Breast epithelium (tissue), 4 donors: Measurements from ENCODE around the gene NUP153. TPM values are rescaled to one million over a fixed set of nuclear protein-coding genes. Genes with fewer than 3 reads are reported as not detected.

Source experiments
- DNase-seq, 2 donors: peaks; one replicate each; pipeline ENCODE4 v3.0.0-alpha.2; 2019; ENCODE audit warnings: low spot score in 2 of 2
- H3K27ac ChIP-seq, 2 donors: fragments of 200-600 bp; sonication (generic) in 1 of 2; one replicate each; pipeline ENCODE4 v1.5.1; 2016 to 2019; ENCODE audit warnings: mild to moderate bottlenecking in 1 of 2
- H3K27me3 ChIP-seq, 2 donors: fragments of 200-600 bp; sonication (generic) in 1 of 2; one replicate each; pipeline versions ENCODE4 v1.5.1 to v1.6.0; 2017 to 2019; ENCODE audit warnings: control low read depth in 1 of 2, mild to moderate bottlenecking in 1 of 2
- H3K36me3 ChIP-seq: fragments of 200-600 bp; one replicate; pipeline ENCODE4 v1.5.1; 2019
- H3K4me1 ChIP-seq, 2 donors: fragments of 200-600 bp; sonication (generic); one replicate each; pipeline ENCODE4 v1.5.1; 2016 to 2019; ENCODE audit warnings: control low read depth in 1 of 2
- H3K4me3 ChIP-seq, 3 donors: fragments of 200-600 bp; sonication (generic); 1 replicate in 2 of 3; 2 replicates in 1 of 3; pipeline ENCODE4 v1.5.1; 2016 to 2019; ENCODE audit warnings: mild to moderate bottlenecking in 3 of 3, moderate library complexity in 2 of 3
- H3K9me3 ChIP-seq, 2 donors: fragments of 200-600 bp; sonication (generic) in 1 of 2; one replicate each; pipeline ENCODE4 v1.5.1; 2016 to 2019; ENCODE audit warnings: control low read depth in 1 of 2
- POLR2A ChIP-seq: fragments of 450-650 bp; IDR thresholded peaks from one replicate; pipeline ENCODE4 v1.6.1; 2016; ENCODE audit warnings: antibody characterized with exemption, mild to moderate bottlenecking, moderate library complexity
- POLR2AphosphoS5 ChIP-seq, 3 donors: sonication (generic); formaldehyde crosslinking; IDR thresholded peaks; one replicate each; pipeline ENCODE4 v1.6.1; 2017; ENCODE audit warnings: antibody characterized with exemption in 3 of 3
- intact Hi-C: fragments of 100-400 bp; cut with DNase I; formaldehyde crosslinking; loops from one replicate; pipeline ENCODE4 v1.15.1; 2023; ENCODE audit warnings: low total_unique reads
- total RNA-seq, 3 donors: library from RNA; depleted of rRNA; stranded (reverse); fragments of >200 nt; gene quantifications; one replicate each; pipeline ENCODE4 v1.1.0, GENCODE V29; 2016
- TF ChIP-seq, protein P1 (sequence below), 3 donors: fragments of 450-650 bp; IDR thresholded peaks; one replicate each; pipeline ENCODE4 v1.5.1; 2016 to 2017; ENCODE audit warnings: antibody characterized with exemption in 3 of 3, mild to moderate bottlenecking in 3 of 3, moderate library complexity in 3 of 3

Gene NUP153
- total RNA-seq, 3 donors from 2014 or later = 34.1 to 61.2 (median 38.3) TPM

DNA sequence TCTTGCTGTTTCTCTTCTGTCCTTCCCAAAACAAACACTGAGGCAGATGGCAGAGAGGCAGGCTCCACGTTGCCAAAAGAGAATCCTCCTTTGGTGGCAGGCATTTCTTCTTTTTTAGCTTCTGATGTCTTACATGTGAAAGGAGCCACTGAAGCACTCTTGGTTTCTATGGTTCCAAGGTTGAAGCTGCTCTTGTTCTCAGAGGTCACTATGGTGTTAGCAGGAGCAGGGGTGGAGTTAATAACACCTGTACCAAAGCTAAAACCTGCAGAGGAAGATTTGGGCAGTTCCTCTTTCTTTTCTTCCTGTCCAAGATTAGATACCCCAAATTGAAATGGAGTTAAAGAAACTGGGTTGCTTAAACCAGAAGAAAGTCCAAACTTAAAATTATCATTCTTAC, 77.9 kb downstream of the NUP153 start:
- H3K27me3 ChIP-seq = no peaks in the 10 kb centered on the region
- TF ChIP-seq POLR2AphosphoS5 (IDR thresholded peaks at IDR 0.05) (no peak), POLR2A (no peak)
- TF ChIP-seq, protein P1, sequence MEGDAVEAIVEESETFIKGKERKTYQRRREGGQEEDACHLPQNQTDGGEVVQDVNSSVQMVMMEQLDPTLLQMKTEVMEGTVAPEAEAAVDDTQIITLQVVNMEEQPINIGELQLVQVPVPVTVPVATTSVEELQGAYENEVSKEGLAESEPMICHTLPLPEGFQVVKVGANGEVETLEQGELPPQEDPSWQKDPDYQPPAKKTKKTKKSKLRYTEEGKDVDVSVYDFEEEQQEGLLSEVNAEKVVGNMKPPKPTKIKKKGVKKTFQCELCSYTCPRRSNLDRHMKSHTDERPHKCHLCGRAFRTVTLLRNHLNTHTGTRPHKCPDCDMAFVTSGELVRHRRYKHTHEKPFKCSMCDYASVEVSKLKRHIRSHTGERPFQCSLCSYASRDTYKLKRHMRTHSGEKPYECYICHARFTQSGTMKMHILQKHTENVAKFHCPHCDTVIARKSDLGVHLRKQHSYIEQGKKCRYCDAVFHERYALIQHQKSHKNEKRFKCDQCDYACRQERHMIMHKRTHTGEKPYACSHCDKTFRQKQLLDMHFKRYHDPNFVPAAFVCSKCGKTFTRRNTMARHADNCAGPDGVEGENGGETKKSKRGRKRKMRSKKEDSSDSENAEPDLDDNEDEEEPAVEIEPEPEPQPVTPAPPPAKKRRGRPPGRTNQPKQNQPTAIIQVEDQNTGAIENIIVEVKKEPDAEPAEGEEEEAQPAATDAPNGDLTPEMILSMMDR (IDR thresholded peaks at IDR 0.05) = no peak
- no peak overlapping the region for H3K27ac ChIP-seq
- intact Hi-C loops = no loop called here
- no peak overlapping the region for H3K4me3 ChIP-seq
- H3K36me3 ChIP-seq = peaks cover 5% of the 10 kb centered on the region
- no peaks in the 10 kb centered on the region for H3K4me1 ChIP-seq
- no peak for DNase-seq
- no peaks in the 10 kb centered on the region for H3K9me3 ChIP-seq

DNA sequence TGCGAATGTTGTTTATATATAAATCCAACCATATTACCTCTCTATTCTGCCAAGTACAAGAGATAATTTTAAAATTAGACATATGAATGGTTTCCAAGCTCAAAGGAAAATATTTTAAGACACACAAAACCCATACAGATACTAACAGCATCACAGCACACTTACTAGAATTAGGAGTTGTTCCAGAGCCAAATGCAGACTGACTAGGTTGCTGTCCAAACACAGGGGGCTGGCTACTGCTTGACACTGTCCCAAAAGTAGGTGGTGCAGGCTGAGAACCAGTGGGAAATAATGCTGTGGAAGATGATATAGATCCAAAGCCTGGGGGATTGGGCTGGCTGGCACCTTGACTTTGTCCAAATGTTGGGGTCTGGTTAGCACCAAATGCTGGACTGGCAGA, 82.3 kb downstream of the NUP153 start:
- no peak for DNase-seq
- intact Hi-C loops = no loop called here
- Histone ChIP-seq H3K4me1 (no peaks in the 10 kb centered on the region), H3K27ac (no peak overlapping the region), H3K27me3 (no peaks in the 10 kb centered on the region), H3K4me3 (no peak overlapping the region), H3K9me3 (no peaks in the 10 kb centered on the region), H3K36me3 (peaks cover 5% of the 10 kb centered on the region)
- TF ChIP-seq POLR2A (no peak), POLR2AphosphoS5 (IDR thresholded peaks at IDR 0.05) (no peak)
- TF ChIP-seq, protein P1 (IDR thresholded peaks at IDR 0.05) = no peak

DNA sequence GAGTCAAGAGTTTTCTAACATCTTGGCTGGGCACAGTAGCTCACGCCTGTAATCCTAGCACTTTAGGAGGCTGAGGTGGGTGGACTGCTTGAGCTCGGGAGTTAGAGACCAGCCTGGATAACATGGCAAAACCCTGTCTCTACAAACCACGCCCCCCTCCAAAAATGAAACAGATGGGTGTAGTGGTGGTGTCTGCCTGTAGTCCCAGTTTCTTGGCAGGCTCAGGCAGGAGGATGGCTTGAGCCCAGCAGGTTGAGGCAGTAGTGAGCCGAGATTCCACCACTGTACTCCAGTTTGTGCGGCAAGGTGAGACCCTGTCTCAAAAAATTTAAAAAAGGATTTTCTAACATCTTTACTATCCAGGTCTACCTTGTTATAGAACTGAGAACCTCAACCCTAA, 84.6 kb downstream of the NUP153 start:
- Histone ChIP-seq H3K36me3 (peaks cover 5% of the 10 kb centered on the region), H3K27ac (no peak overlapping the region), H3K4me3 (no peak overlapping the region), H3K4me1 (no peaks in the 10 kb centered on the region), H3K9me3 (no peaks in the 10 kb centered on the region), H3K27me3 (no peaks in the 10 kb centered on the region)
- no peak for DNase-seq
- TF ChIP-seq, protein P1 (IDR thresholded peaks at IDR 0.05) = no peak
- intact Hi-C loops = no loop called here

DNA sequence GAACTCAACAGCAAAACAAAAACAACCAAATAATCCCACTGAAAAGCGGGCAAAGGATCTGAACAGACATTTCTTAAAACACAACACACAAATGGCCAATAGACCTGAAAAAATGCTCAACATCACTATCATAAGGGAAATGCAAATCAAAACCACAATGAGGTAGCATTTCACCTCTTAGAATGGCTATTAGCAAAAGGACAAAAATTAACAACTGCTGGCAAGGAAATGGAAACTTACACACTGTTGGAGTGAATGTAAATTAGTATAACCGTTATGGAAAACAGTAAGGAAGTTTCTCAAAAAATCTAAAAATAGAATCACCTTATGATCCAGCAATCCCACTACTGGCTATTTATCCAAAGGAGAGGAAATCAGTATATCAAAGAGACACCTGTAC, 85.7 kb downstream of the NUP153 start:
- no peaks in the 10 kb centered on the region for H3K9me3 ChIP-seq
- H3K27ac ChIP-seq = no peak overlapping the region
- no peaks in the 10 kb centered on the region for H3K36me3 ChIP-seq
- intact Hi-C loops = loop anchor here (2.0 kb wide), 1 partner anchor 34 kb away; no protein-coding TSS in a partner anchor
- TF ChIP-seq, protein P1 (IDR thresholded peaks at IDR 0.05) = no peak
- TF ChIP-seq POLR2A (no peak), POLR2AphosphoS5 (IDR thresholded peaks at IDR 0.05) (no peak)
- DNase-seq = no peak
- H3K4me1 ChIP-seq = no peaks in the 10 kb centered on the region
- no peak overlapping the region for H3K4me3 ChIP-seq
- H3K27me3 ChIP-seq = no peaks in the 10 kb centered on the region

DNA sequence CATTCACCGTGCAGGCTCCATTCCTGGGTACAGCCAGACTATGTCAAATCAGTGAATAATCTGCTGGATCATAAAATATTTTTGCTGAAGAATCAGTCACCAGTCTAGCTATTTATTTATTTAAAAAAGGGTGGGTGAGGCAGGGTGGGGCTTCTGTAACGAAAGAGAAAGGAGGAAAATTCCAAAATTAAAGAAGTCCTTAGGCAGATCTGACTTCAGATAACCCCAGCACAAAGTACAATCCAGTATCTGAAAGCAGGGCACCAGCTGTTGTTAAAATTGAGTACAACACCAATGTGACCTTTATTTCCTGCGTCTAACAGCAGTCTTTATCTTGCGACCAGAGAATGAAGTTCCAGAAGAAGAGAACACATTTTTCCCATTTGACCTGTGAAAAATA, 90.9 kb downstream of the NUP153 start:
- no peak overlapping the region for H3K4me3 ChIP-seq
- intact Hi-C loops = no loop called here
- no peak for TF ChIP-seq POLR2AphosphoS5 (IDR thresholded peaks at IDR 0.05)
- TF ChIP-seq, protein P1 (IDR thresholded peaks at IDR 0.05) = no peak
- no peak for TF ChIP-seq POLR2A
- H3K4me1 ChIP-seq = no peaks in the 10 kb centered on the region
- H3K27ac ChIP-seq = no peak overlapping the region
- H3K9me3 ChIP-seq = no peaks in the 10 kb centered on the region
- H3K27me3 ChIP-seq = no peaks in the 10 kb centered on the region
- DNase-seq = no peak
- H3K36me3 ChIP-seq = peaks cover 5% of the 10 kb centered on the region
